Measurements from ENCODE around the gene CDKN2C. TPM values are rescaled to one million over a fixed set of nuclear protein-coding genes. Genes with fewer than 3 reads are reported as not detected.
A peak's percentile ranks its signal among the peaks of the same experiment; 100 is the strongest.

Gene CDKN2C
- total and polyA plus RNA-seq, 3 donors from 2014 or later, result 7.4 to 9.5 (median 8.8) TPM

DNA sequence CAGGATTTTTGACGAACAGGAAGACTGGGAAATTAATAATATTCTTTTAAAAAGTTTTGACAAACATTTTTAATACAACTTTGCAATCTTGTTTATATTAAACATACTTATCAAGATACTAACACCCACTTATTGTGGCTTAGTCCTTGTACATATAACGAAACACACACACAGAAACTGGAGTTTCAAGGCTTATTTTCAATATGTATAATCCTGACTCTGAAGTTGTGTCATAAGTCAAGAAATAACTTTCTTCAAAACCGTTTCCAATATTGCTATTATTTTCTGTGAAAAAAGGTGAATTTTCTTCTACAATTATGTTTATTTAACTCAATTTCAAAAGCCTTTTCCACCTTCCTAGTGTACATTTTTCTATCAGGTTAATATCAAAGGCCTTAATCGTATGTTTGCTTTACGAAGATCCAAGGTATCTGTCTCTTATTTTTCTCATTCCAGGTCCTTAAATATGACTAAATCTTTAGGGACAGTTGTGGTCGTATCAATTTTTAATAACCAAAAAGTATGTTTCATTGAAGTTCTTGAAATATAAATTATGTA is 1.8 kb downstream of the CDKN2C start:
- intact Hi-C loops (cut with DNase I; ENCODE audit: low total_unique reads), result no loop called here
- 64 to 66% methylated on average over 6 of the region's 6 CpGs for WGBS, 2 donors
- no peak for TF ChIP-seq POLR2A (IDR thresholded peaks at IDR 0.05)
- no peak for TF ChIP-seq CTCF (IDR thresholded peaks at IDR 0.05)
- Histone ChIP-seq H3K9me3 (no peaks in the 10 kb centered on the region), H3K4me3 (peak overlapping the region; percentile 74 to 78), H3K27me3 (no peaks in the 10 kb centered on the region), H3K4me1 (no peaks in the 10 kb centered on the region), H3K36me3 (ENCODE audit: low read depth, missing control alignments) (no peaks in the 10 kb centered on the region), H3K27ac (peak overlapping the region; percentile 9 to 44)
- DNase-seq, result no peak

DNA sequence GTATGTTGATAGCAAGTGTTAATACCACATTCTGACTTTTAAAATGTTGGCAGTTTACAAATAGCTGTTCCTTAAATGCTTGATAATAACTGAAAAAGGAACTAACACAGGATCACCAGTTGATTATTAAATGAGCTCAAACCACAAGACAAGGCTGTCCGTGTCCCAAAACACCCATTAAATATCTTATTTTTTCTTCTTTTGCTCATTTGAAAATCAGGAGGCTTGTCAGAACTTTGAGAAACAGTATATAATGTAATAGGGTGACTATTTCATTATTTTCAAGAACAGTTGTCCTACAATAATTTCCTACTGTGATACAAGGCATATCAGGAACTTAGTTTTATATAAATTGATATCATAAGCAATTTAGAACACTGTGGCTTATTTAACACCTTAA is 2.7 kb downstream of the CDKN2C start:
- TF ChIP-seq CTCF (IDR thresholded peaks at IDR 0.05) (no peak), POLR2A (IDR thresholded peaks at IDR 0.05) (no peak)
- peak overlapping the region in 1 of 2 donors; percentile 42 for H3K27ac ChIP-seq
- no peak overlapping the region for H3K4me3 ChIP-seq
- H3K9me3 ChIP-seq, result no peaks in the 10 kb centered on the region
- no peaks in the 10 kb centered on the region for H3K27me3 ChIP-seq
- H3K36me3 ChIP-seq (ENCODE audit: low read depth, missing control alignments), result no peaks in the 10 kb centered on the region
- no peak for DNase-seq
- H3K4me1 ChIP-seq, result no peaks in the 10 kb centered on the region
- intact Hi-C loops (cut with DNase I; ENCODE audit: low total_unique reads), result no loop called here
- WGBS, 2 donors, result 60% methylated on average over 1 of the region's 1 CpG

GRCh38 chr1:50973255-50973654 is 3.2 kb downstream of the CDKN2C start:
- H3K27me3 ChIP-seq, result no peaks in the 10 kb centered on the region
- no peaks in the 10 kb centered on the region for H3K9me3 ChIP-seq
- 85 to 95% methylated on average over 1 of the region's 1 CpG for WGBS, 2 donors
- no peak overlapping the region for H3K4me3 ChIP-seq
- intact Hi-C loops (cut with DNase I; ENCODE audit: low total_unique reads), result no loop called here
- H3K27ac ChIP-seq, result peak overlapping the region in 1 of 2 donors; percentile 42
- TF ChIP-seq CTCF (IDR thresholded peaks at IDR 0.05), result no peak
- TF ChIP-seq POLR2A (IDR thresholded peaks at IDR 0.05), result no peak
- DNase-seq, result no peak
- H3K4me1 ChIP-seq, result no peaks in the 10 kb centered on the region
- H3K36me3 ChIP-seq (ENCODE audit: low read depth, missing control alignments), result no peaks in the 10 kb centered on the region

GRCh38 chr1:50973875-50974617 is 4.0 kb downstream of the CDKN2C start:
- no peak for DNase-seq
- H3K4me3 ChIP-seq, result no peak overlapping the region
- WGBS, 2 donors, result 78 to 84% methylated on average over 13 of the region's 13 CpGs

More at GRCh38 chr1:50973875-50974617, 4.0 kb downstream of the CDKN2C start:
- Histone ChIP-seq H3K9me3 (no peaks in the 10 kb centered on the region), H3K36me3 (ENCODE audit: low read depth, missing control alignments) (no peaks in the 10 kb centered on the region), H3K4me1 (no peaks in the 10 kb centered on the region), H3K27ac (peak overlapping the region in 1 of 2 donors; percentile 42), H3K27me3 (no peaks in the 10 kb centered on the region)
- no peak for TF ChIP-seq CTCF (IDR thresholded peaks at IDR 0.05)
- no peak for TF ChIP-seq POLR2A (IDR thresholded peaks at IDR 0.05)
- intact Hi-C loops (cut with DNase I; ENCODE audit: low total_unique reads), result no loop called here
